Measurements from ENCODE around the gene ESPL1.
A peak's percentile ranks its signal among the peaks of the same experiment; 100 is the strongest.

Gene ESPL1

GRCh38 chr12:53231921-53232645 is 36.0 kb upstream of the ESPL1 start, which contains the start of gene RARG:
TSS of gene RARG (minus strand) at chr12:53232209. CDS start at chr12:53227545, 4,664 bp downstream.
- peak; percentile 79 for DNase-seq

- no peak for DNase-seq
Measured at GRCh38 chr12:53232646-53233461, 35.2 kb upstream of the ESPL1 start.

GRCh38 chr12:53233671-53234121 is 34.4 kb upstream of the ESPL1 start:
- DNase-seq: no peak

GRCh38 chr12:53234271-53234914 is 33.7 kb upstream of the ESPL1 start:
- DNase-seq: no peak

- no peak for DNase-seq
Measured at GRCh38 chr12:53235164-53235563, 32.9 kb upstream of the ESPL1 start.

GRCh38 chr12:53235742-53236442 is 32.2 kb upstream of the ESPL1 start:
- no peak for DNase-seq

GRCh38 chr12:53236443-53237111 is 31.5 kb upstream of the ESPL1 start:
- DNase-seq: no peak

GRCh38 chr12:53239643-53240258 is 28.3 kb upstream of the ESPL1 start:
- no peak for DNase-seq

- no peak for DNase-seq
Measured at GRCh38 chr12:53241623-53242412, 26.3 kb upstream of the ESPL1 start.

- DNase-seq: no peak
Measured at GRCh38 chr12:53244337-53244736, 23.8 kb upstream of the ESPL1 start.

- DNase-seq: no peak
Measured at GRCh38 chr12:53245286-53245685, 22.8 kb upstream of the ESPL1 start.

GRCh38 chr12:53251477-53252348 is 16.4 kb upstream of the ESPL1 start:
- peak; percentile 49 for DNase-seq

GRCh38 chr12:53252349-53252916 is 15.7 kb upstream of the ESPL1 start:
- no peak for DNase-seq

- DNase-seq: no peak
Measured at GRCh38 chr12:53253298-53253697, 14.8 kb upstream of the ESPL1 start.

GRCh38 chr12:53254816-53255545 is 13.1 kb upstream of the ESPL1 start:
- no peak for DNase-seq

- no peak for DNase-seq
Measured at GRCh38 chr12:53255996-53256395, 12.1 kb upstream of the ESPL1 start.

GRCh38 chr12:53258541-53259539 is 9.3 kb upstream of the ESPL1 start:
- DNase-seq: no peak

- DNase-seq: no peak
Measured at GRCh38 chr12:53259891-53260290, 8.2 kb upstream of the ESPL1 start.
